HG02870 (cell line): Measurements from ENCODE around the gene CDH2.

Experiments used
- ATAC-seq: cut with Tn5 transposase; IDR thresholded peaks from one replicate; pipeline ENCODE4 v1.9.1; 2021; ENCODE audit warnings: mild to moderate bottlenecking, moderate library complexity; ENCODE audit not compliant: unreplicated experiment

CDH2 gene

DNA sequence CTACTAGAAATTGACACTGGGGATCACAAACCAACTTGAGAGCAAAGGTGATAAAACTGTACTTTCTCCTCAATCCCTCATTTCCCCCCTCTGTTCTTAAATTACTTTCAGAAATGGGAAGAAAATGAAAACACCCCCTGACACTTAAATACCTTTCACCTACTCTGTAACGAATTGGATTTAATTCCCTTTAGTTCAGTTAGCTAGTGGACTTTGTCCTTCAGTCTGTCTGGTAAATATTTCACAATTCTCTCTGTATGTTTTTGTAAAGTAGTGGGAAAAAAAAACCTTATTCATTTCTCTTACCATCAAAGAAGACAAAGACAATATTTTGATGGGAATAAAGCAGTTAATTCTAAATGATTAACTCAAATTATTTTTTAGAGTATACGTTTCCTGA, 85.7 kb downstream of the CDH2 start:
- ATAC-seq = no peak

DNA sequence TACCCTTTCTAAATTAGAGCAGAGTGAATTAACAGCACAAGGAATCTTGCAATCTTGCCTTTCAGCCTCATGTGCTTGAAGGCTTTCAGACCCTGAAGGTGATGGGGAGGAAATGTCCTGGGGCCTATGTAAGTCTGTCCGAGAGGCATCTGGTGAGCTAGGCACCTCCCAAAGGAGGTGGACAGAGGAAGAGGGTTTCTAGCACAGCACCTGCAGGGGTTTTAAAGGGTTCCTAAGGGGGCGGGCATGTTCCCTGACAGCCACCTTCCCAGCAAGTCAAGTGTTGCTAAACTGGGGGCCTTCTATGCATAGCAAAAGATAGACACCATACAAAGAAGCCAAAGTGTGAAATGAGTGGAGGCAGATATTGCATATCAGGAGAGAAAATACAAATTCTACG, 88.5 kb downstream of the CDH2 start:
- ATAC-seq = no peak

DNA sequence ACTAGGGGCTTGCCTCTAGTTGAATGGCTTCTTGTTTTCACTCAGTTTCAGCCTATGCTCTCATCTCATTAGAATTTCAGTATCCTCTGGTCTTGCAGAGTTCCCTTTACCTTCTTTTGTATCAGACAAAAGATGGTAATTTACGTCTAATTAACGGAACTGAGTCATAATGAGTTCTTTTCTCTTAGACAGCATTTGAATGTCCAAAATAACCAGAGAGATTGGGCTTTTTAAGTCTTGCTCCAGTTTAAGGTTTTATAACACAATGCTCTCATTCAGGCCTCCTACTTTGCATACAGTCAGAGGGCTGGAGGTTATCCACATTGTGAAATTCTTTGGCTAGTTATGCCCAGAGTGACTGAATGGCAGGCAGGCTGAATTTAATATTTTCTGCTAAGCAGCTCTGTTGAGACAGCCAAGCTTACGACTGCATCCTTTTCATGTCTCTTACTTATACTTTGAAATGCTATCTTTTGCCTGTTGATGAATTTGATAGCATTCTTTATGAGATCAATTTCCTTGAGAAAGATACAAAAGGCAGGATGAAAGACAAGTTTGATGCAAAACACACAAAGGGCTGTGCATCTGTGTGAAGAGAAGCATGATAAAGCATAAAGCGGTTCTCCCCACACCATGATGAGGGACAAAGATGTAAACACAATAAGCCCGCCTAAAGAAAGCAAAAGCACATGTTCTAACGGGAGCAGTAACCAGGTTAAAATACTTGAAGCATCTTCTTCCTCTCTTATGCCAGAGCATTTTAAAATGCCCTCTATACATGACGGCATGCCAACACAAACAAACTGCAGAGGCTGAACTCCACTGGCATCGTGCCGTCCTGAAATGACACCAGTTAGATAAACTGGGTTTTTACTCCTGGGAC, 90.0 kb downstream of the CDH2 start:
- no peak for ATAC-seq

DNA sequence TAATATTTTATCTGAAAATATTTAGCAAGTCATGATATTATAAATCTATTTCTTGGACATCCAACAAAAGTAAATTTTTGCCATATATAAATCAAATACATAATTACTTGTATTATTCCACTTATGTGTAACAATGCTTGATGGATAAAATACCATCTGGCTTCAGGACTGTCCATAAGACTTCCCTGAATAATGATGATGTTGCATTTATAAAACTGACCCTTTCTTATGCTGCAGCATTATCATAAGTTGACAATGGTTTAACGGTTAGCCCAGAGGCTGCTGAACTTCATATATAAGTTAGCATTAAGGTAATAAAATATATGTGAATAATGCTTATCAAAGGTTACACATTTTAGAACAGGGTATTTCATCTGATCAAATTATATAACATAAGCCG, 95.4 kb downstream of the CDH2 start:
- ATAC-seq = no peak

DNA sequence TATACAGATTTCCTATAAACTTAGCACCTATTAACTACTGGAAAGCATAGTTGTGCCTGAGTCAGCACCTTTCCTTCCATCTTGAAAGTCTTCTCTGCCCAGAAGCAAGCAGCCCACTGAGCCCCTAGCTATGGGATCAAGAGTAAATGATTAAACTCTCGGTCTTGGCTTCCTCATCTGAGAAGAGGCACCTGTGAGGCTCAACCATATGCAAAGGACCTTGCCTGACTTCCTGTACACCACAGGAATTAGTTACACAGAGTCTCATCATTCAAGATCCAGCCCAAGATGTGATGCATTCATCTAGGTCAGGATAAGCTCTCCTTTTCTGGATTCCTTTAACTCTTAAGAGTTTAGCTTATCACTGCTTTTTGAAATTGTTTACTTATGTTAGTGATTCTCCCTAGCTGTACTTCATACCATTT, 96.0 kb downstream of the CDH2 start:
- ATAC-seq = no peak

DNA sequence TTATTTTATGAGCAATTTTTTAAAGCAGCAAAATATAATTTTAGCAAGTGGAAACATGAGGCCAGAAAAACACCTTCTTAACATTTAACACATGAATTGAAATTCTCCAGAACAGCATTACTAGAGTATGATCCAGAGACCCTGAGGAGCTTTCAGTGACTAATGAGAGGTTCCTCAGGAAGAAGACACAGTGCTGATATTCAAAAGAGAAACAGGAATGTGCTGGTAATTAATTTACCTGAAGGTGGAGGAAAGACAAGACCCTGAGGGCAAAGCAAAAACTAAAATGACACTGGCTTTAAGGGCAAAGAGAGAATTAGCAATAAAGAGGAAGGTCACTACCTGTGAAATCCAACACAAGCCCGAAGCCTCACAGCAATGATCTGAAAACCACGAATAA, 97.0 kb downstream of the CDH2 start:
- no peak for ATAC-seq

DNA sequence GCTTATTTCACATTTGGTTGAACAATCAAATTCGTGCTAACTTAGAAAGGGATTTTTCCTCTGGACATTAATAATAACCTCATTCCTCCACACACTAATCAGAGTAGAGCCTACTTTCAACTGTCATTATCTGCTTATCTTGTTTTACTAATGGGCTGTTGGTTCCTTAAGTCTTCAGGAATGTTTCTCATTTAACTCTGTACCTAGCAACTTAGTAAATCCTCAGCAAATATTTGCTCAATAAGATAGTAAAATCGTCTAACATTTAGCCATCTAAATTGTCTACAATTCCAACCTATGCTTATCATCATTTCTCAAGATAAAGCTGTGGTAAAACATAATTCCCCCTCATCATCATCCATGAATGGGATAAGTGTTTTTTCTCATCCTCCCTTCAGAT, 98.1 kb downstream of the CDH2 start:
- ATAC-seq = no peak

DNA sequence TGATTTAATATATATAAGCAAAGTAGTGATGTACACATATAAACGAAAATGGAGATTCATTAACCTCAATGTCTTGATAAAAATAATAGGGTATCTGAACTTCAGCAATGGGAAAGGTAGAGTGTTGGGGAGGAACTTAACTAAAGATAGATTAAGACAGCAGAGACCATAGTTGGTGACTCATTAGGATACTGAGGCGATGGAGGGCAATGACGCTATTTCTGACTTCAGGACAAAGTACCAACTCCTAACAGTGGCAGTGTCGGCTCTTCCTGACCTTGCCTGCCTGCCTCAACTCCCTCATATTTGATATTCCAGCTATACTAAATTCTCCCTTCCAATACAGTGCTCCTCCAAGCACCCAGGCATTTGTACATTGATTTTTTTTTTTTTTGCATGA, 98.6 kb downstream of the CDH2 start:
- ATAC-seq = no peak

DNA sequence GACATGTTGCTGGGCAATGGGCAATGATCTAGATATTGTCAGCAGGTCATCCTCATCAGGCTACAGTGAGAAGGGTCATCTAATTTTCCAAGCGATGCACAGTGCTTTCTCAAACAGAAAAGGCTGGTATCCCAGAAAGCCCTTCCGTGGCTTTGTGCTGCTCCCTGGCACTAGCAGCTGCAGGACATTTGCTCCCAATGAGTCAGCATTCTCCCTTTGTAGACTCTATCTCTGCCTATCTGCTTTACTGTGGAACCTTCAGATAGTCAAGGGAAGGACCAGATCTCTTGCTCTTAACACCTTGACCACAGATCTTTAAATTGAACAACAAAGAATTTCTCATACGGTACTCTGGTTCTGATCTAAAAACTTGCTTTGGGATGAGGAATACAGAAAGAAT, 101.4 kb downstream of the CDH2 start:
- no peak for ATAC-seq

DNA sequence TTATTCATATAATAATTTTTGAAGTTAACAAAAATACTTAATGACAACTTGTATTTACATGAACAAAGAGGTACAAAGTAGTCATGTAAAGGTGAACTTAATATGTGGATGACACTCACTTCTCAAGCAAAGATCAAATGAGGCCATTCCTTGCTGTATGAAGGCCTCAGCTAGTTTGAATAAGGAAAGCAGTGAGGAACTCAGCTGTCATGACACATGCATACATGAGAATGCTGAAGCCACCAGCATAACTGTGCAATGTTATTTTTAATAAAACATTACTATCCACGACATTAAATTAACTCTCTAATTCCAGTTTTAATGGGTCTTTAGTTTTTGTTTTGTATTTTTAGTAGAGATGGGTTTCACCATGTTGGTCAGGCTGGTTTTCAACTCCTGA, 102.9 kb downstream of the CDH2 start:
- no peak for ATAC-seq

DNA sequence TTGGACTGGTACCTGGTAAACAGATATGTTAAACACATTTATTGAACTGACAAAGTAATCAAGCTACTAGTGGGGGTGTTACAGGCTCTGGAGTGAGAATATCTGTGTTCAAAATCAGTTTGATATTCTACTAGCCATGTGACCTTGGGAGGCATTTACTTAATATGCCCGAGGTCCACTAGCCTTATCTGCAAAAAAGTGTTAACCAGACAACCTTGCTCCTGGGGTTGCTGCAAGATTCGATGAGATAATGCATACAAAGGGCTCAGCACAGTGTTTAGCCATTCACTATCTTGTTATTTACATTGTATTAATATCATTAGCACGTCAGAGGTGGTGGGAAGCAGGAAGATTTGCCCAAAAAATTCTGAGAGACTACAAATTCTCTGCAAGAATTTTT, 103.3 kb downstream of the CDH2 start:
- no peak for ATAC-seq

DNA sequence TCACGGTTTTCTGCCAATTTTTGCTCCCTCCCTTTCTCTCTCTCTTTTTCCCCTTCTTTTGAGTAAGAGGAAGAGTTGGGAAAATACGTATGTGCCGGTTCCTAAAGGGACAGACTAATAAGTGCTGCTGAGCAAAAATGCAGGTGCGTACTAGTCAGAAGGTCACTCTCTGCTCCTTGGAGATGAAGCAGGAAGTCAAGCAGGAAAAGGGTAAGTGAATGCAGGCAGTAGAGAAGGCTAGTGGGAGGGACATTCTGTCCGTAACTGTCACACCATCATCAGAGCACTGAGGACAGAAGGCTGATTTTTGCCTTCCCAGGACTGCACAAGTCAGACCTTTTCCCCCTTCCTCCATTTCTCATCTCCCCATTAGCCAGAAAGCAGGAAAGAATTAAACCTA, 105.7 kb downstream of the CDH2 start:
- ATAC-seq = no peak

DNA sequence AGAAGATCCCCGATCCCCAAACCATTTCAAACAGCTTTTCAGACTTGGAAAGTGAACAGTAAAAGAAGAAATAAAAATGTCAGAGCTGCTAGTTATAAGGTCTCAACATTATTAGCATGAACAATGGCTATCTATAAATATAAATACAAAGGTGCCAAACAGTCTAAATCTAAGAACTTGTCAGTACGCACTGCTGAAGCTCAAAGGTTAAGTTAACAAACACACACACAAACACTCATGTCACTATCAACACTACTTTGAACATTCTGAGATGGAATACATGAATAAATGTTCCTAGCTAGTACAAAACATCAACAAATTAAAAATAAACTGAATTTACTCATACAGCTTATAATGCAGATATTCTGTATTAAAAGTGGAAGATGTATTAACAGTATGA, 108.7 kb downstream of the CDH2 start:
- no peak for ATAC-seq

DNA sequence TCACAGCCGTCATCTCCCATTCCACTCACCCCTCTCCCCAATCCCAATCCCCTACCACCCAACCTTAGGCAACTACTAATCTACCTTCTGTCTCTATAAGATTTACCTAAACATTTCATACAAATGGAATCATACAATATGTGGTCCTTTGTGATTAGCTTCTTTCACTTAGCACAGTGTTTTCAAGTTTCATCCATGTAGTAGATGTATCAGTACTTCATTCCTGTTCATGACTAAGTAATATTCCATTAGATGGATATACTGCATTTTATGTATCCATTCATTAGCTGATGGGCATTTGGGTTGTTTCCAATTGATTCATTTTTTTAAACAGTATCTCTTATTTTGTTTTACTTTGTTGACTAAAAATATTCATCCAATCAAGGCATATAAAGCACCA, 109.6 kb downstream of the CDH2 start:
- no peak for ATAC-seq

DNA sequence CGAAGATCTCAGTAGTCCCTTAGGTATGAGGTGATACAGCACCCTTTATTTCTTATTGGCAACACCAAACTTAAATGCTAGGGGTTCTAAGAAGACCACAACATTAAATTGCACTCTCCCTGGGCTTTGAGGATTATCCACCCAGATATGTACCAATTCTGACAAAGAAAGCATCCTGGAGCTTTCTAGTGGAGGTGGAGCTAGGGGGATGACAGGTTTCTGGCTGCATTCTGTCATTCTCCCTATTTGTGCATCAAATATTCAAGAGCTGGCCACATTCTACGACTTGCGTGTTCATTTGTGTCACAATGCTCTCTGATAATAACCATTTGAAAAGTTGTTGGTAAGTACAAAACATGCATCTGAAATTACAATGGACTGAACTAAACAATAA, 111.1 kb downstream of the CDH2 start:
- no peak for ATAC-seq

DNA sequence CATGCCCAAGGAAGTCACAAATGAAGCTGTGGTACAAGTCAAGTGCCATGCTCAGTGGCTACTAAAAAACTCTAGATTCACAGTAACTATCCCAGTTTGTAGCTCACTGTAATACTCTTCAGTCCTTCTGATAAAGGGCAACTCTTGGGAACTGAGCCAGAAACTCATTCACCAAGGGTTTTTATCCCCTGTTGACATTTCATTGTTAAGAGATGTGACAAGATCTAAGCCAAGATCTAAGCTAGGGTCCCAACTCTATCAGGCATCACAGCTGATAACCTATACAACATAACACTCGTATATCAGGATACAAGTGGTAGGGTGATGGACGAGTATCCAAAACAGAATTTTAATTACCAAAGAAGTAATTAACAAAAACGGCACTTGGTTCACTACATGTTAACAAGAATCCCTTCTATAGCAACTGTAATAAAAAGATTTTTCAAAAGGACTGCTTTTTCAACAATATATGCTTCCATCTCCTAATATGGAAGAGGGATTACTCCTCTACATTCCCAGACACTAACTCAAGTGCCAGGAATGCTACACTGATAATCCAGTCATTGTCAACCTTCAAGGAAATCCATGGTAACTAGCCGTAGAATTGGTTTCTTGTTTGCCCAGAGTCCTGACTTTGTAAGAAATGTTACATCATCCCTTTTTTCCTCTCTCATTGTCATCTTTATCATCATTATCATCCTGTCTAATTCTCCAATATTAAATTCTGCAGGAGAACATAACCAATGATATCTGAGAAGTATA, 111.7 kb downstream of the CDH2 start:
- ATAC-seq = no peak

DNA sequence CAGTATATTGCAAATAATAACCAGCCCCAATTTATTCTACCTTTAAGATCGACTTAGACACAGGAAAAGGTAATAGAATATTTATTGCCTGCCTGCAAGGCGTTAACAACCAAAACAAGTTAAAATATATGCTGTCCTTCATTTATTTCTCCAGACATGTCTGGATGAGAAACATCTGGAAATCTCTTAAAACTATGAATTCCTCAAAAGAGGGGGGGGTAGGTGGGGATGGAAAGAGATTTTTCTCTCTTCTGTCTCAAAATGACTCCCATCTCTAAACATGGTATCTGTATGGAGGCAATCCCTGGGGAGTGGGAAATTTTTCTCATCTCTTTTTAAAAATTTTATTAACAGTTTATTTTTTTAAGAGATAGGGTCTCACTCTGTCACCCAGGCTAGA, 113.0 kb downstream of the CDH2 start:
- no peak for ATAC-seq

DNA sequence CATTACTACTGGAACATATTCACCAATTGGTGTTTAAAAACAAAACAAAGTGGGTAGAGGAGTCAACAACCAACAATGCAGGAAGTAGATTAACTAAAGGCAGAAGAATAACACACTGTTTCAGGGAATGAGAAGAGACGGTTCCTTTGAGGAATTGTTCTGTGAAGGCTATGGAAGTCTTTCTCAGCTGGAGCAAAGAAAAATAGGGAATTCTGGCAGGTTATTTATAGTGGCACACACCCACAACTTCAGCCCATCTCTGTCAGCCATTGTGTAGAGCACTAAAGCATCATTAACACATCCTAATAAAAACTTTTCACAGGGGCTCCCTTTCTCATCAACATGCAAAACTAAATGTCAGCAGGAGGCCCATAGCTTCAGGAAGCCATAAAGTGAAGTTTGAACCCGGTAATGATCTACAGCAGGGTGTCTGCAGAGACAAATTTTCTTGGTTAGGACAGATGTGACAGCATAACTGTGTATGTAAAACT, 113.6 kb downstream of the CDH2 start:
- ATAC-seq = no peak

DNA sequence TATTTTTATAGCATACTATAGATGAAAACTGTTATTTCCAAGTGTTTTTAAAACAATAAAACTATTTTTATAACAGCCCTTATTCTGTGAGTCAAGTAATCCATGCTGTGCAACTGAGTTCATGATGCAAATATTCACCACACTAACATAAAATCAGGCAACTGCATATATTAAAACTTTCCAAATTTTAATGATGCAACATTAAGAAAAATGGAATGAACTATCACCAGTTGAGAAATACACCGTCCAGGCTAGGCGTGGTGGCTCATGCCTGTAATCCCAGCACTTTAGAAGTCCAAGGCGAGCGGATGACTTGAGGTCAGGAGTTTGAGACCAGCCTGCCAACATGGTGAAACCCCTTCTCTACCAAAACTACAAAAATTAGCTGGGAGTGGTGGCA, 114.5 kb downstream of the CDH2 start:
- ATAC-seq = no peak

DNA sequence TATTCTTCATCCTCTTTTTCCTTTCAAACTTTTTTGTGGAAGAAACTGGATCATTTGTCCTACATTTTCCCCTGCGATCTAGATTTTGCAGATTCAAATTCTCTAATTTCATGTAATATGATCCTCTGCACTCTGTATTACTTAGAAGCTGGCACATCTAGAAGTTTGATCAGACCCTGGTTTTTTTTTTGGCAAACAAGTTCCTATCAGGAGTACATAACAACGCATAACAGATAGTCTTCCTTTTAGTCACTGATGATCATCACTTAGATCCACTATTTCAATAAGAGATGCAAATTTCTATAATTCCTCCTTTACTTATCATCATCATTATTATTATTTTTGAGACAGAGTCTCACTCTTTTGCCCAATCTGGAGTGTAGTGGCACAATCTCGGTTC, 117.1 kb downstream of the CDH2 start:
- no peak for ATAC-seq

DNA sequence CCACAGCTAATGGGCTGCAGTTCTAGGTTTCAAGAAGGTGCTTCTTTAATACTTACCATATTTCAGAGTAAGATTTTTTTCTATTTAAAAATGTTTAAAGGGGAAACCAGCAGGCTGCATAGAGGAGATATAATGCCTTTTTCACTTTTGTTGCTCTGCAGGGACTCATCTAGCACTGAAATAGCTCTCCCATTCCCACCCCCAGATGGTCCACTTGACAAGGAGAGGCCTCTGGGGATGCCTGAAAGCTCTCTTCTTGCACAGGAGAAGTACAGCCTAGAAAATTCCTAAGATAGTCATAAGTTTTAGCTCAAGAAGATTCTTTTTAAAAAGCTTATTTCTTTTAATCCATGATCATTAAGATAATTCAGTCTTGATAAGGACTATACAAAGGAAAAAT, 126.4 kb downstream of the CDH2 start:
- ATAC-seq = no peak

DNA sequence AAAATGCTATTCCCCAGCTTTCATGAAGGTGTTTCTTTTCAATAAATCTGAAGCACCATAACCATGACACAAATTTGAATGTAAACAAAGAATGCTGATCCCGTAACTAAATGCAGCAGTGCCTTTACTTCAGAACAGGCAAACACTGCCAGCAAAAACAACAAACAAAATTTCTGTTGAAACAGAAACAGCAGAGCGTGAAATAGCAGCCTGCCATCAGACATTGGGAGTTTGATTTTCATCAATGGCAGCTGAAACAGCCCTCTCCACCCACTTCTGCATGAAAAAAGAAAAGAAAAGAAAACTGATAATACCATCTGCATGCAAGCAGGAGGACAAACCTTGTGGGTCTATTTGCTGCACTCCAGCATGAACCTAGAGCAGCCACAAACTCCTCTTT, 128.3 kb downstream of the CDH2 start:
- ATAC-seq = no peak
